H9 (cell line): Measurements from ENCODE around the gene RNASE1. TPM values are rescaled to one million over a fixed set of nuclear protein-coding genes. Genes with fewer than 3 reads are reported as not detected.

Experiments
- DNase-seq: peaks from one replicate; pipeline ENCODE4 v3.0.0-alpha.2; 2017
- H2AFZ ChIP-seq: one replicate; pipeline ENCODE4 v1.6.1; 2013; ENCODE audit warnings: mild to moderate bottlenecking, low read length, control low read depth, moderate library complexity
- H2AK5ac ChIP-seq: 2 replicates; pipeline ENCODE4 v1.6.1; 2013; ENCODE audit warnings: low read length, control low read depth, mixed read lengths; ENCODE audit not compliant: insufficient read length
- H2BK120ac ChIP-seq: one replicate; pipeline ENCODE4 v1.6.1; 2013; ENCODE audit warnings: low read depth, mild to moderate bottlenecking, low read length, control low read depth, inconsistent platforms; ENCODE audit not compliant: poor library complexity, severe bottlenecking
- H2BK12ac ChIP-seq: 2 replicates; pipeline ENCODE4 v1.6.1; 2013; ENCODE audit warnings: low read length, control low read depth, mixed read lengths, low read depth; ENCODE audit not compliant: insufficient read length
- H2BK15ac ChIP-seq: 2 replicates; pipeline ENCODE4 v1.6.1; 2013; ENCODE audit warnings: low read depth, low read length, control low read depth
- H2BK20ac ChIP-seq: one replicate; pipeline ENCODE4 v1.6.1; 2013; ENCODE audit warnings: low read depth, mild to moderate bottlenecking, low read length, control low read depth, inconsistent platforms; ENCODE audit not compliant: poor library complexity, severe bottlenecking
- H2BK5ac ChIP-seq: 2 replicates; pipeline ENCODE4 v1.6.1; 2013; ENCODE audit warnings: low read length, control low read depth, mixed read lengths; ENCODE audit not compliant: insufficient read length
- H3K14ac ChIP-seq: 2 replicates; pipeline ENCODE4 v1.6.1; 2013; ENCODE audit warnings: low read length, control low read depth; ENCODE audit not compliant: insufficient read depth
- H3K18ac ChIP-seq: 2 replicates; pipeline ENCODE4 v1.6.1; 2013; ENCODE audit warnings: low read depth, mild to moderate bottlenecking, mixed read lengths, low read length, control low read depth; ENCODE audit not compliant: insufficient read length
- H3K23ac ChIP-seq: 2 replicates; pipeline ENCODE4 v1.6.1; 2013; ENCODE audit warnings: low read length, control low read depth, mixed read lengths, low read depth; ENCODE audit not compliant: insufficient read length
- H3K23me2 ChIP-seq: 2 replicates; pipeline ENCODE4 v1.6.1; 2013; ENCODE audit warnings: low read depth, mild to moderate bottlenecking, mixed read lengths, low read length, control low read depth; ENCODE audit not compliant: insufficient read length, poor library complexity, severe bottlenecking
- H3K27ac ChIP-seq: 2 replicates; pipeline ENCODE4 v1.5.1; 2013; ENCODE audit warnings: low read length, control low read depth, mixed read lengths, low read depth; ENCODE audit not compliant: insufficient read length
- H3K27me3 ChIP-seq: 2 replicates; pipeline ENCODE4 v1.6.1; 2013; ENCODE audit warnings: low read length, control low read depth, inconsistent platforms; ENCODE audit not compliant: insufficient read depth
- H3K4ac ChIP-seq: 2 replicates; pipeline ENCODE4 v1.6.1; 2013; ENCODE audit warnings: low read depth, mild to moderate bottlenecking, control low read depth, inconsistent platforms, low read length, moderate library complexity
- H3K4me1 ChIP-seq: 2 replicates; pipeline ENCODE4 v1.6.1; 2013; ENCODE audit warnings: low read length, control low read depth, inconsistent platforms; ENCODE audit not compliant: insufficient read depth
- H3K4me2 ChIP-seq: 2 replicates; pipeline ENCODE4 v1.6.1; 2013; ENCODE audit warnings: low read length, control low read depth, mixed read lengths; ENCODE audit not compliant: insufficient read length, insufficient read depth
- H3K56ac ChIP-seq: 2 replicates; pipeline ENCODE4 v1.6.1; 2013; ENCODE audit warnings: low read depth, mild to moderate bottlenecking, mixed read lengths, low read length, control low read depth; ENCODE audit not compliant: insufficient read length
- H3K79me1 ChIP-seq: 2 replicates; pipeline ENCODE4 v1.6.1; 2013; ENCODE audit warnings: low read depth, mild to moderate bottlenecking, moderate library complexity, low read length, control low read depth, inconsistent platforms; ENCODE audit not compliant: insufficient read depth, poor library complexity, severe bottlenecking
- H3K79me2 ChIP-seq: 2 replicates; pipeline ENCODE4 v1.6.1; 2013; ENCODE audit warnings: low read length, control low read depth, inconsistent platforms; ENCODE audit not compliant: insufficient read depth
- H3K9ac ChIP-seq: 2 replicates; pipeline ENCODE4 v1.6.1; 2013; ENCODE audit warnings: low read length, control low read depth, mixed read lengths; ENCODE audit not compliant: insufficient read length; ENCODE audit errors: extremely low read depth
- H3K9me3 ChIP-seq: one replicate; pipeline ENCODE4 v1.6.1; 2013; ENCODE audit warnings: low read depth, low read length, inconsistent platforms; ENCODE audit not compliant: control insufficient read depth
- H3T11ph ChIP-seq: one replicate; pipeline ENCODE4 v1.6.1; 2013; ENCODE audit warnings: mild to moderate bottlenecking, low read length, control low read depth, inconsistent platforms
- H4K20me1 ChIP-seq: one replicate; pipeline ENCODE4 v1.6.1; 2013; ENCODE audit not compliant: control insufficient read depth, insufficient read length, insufficient read depth
- H4K5ac ChIP-seq: 2 replicates; pipeline ENCODE4 v1.6.1; 2013; ENCODE audit warnings: low read depth, mild to moderate bottlenecking, mixed read lengths, low read length, control low read depth; ENCODE audit not compliant: insufficient read length
- H4K8ac ChIP-seq: replicated peaks from 2 replicates; pipeline ENCODE4 v1.6.1; 2013; ENCODE audit warnings: low read length, control low read depth, mixed read lengths, low read depth; ENCODE audit not compliant: insufficient read length
- H4K91ac ChIP-seq: 2 replicates; pipeline ENCODE4 v1.6.1; 2013; ENCODE audit warnings: low read depth, mild to moderate bottlenecking, moderate library complexity, mixed read lengths, low read length, control low read depth; ENCODE audit not compliant: insufficient read length
- H3K27ac Mint-ChIP-seq, 3 experiments: 2 replicates in 2 of 3; 3 replicates in 1 of 3; pipeline ENCODE4 v1.8.0; 2020 to 2021; ENCODE audit warnings: mixed read lengths in 3 of 3, mild to moderate bottlenecking in 1 of 3, moderate library complexity in 1 of 3
- H3K27me3 Mint-ChIP-seq: 2 replicates; pipeline ENCODE4 v1.8.0; 2021; ENCODE audit warnings: low read depth, mild to moderate bottlenecking, moderate library complexity, mixed read lengths
- H3K36me3 Mint-ChIP-seq, 3 experiments: 2 replicates in 2 of 3; 3 replicates in 1 of 3; pipeline ENCODE4 v1.8.0; 2020 to 2021; ENCODE audit warnings: low read depth in 3 of 3, mixed read lengths in 3 of 3; ENCODE audit not compliant: insufficient read depth in 1 of 3
- H3K4me1 Mint-ChIP-seq, 2 experiments: 2 replicates each; pipeline ENCODE4 v1.8.0; 2020; ENCODE audit warnings: mixed read lengths in 2 of 2
- H3K4me3 Mint-ChIP-seq, 2 experiments: 2 replicates in 1 of 2; 3 replicates in 1 of 2; pipeline ENCODE4 v1.8.0; 2020 to 2021; ENCODE audit warnings: mild to moderate bottlenecking in 2 of 2, mixed read lengths in 2 of 2, moderate library complexity in 1 of 2
- H3K9me3 Mint-ChIP-seq, 2 experiments: 2 replicates in 1 of 2; 3 replicates in 1 of 2; pipeline ENCODE4 v1.8.0; 2020; ENCODE audit warnings: mild to moderate bottlenecking in 2 of 2, mixed read lengths in 2 of 2, moderate library complexity in 1 of 2
- WGBS: extraction: QIAGEN DNeasy Blood & Tissue Kit; methylation state at CpG from one replicate; pipeline ENCODE4 v1.1.7; 2013; ENCODE audit warnings: missing lambda C conversion rate, low lambda C conversion rate, mixed read lengths; ENCODE audit not compliant: insufficient read length; ENCODE audit errors: extremely low coverage; 5-methylcytosine and 5-hydroxymethylcytosine counted together
- total RNA-seq: library from RNA; stranded (reverse); gene quantifications from 2 replicates; pipeline ENCODE4 v1.2.1, GENCODE V29; 2021
- TF ChIP-seq, protein P1 (sequence below): fragments of 200-600 bp; sonication (generic); conservative IDR thresholded peaks from 3 replicates; pipeline ENCODE4 v1.8.0; 2021; ENCODE audit warnings: antibody characterized with exemption, mild to moderate bottlenecking

The RNASE1 gene
- total RNA-seq, 1 experiment from 2014 or later = 1.2 TPM

DNA sequence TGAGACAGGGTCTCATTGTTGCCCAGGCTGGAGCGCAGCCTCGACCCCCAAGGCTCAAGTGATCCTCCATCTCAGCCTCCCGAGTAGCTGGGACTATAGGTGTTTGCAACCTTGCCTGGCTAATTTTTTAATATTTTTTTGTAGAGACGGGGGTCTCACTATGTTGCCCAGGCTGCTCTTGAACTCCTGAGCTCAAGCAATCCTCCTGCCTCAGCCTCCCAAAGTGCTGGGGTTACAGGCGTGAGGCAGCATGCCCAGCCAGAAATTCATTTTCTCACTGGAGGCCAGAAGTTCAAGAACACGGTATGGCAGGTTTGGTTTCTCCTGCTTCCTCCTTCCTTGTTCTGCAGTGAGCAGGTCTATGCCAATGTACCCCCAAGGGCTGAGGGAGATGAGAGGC, 3.7 kb downstream of the RNASE1 start:
- Histone ChIP-seq H3K27me3 (no peaks in the 10 kb centered on the region), H2BK5ac (no peak overlapping the region), H3K18ac (no peak overlapping the region), H3K23ac (no peak overlapping the region), H4K20me1 (no peaks in the 10 kb centered on the region), H3T11ph (no peak overlapping the region), H2AK5ac (no peak overlapping the region), H3K56ac (no peak overlapping the region), H4K8ac (no peak overlapping the region), H3K9me3 (no peaks in the 10 kb centered on the region), H4K5ac (no peak overlapping the region), H3K4me1 (peaks cover 12% of the 10 kb centered on the region; the same call in 1 of the 2 replicates), H3K23me2 (no peaks in the 10 kb centered on the region), H3K9ac (no peak overlapping the region), H4K91ac (no peak overlapping the region), H3K79me2 (no peaks in the 10 kb centered on the region), H3K27ac (no peak overlapping the region), H2BK12ac (no peak overlapping the region), H2BK15ac (no peak overlapping the region), H3K14ac (no peak overlapping the region), H2AFZ (no peak overlapping the region), H3K4me2 (no peak overlapping the region), H2BK120ac (no peak overlapping the region), H3K4ac (no peak overlapping the region), H2BK20ac (no peak overlapping the region), H3K79me1 (no peaks in the 10 kb centered on the region)
- Mint-ChIP-seq H3K27ac (no peak overlapping the region), H3K4me1 (peaks cover 46 to 50% of the 10 kb centered on the region in 2 experiments), H3K27me3 (no peaks in the 10 kb centered on the region; the same call in 1 of the 2 replicates), H3K36me3 (peaks cover 0 to 2% (median 0%) of the 10 kb centered on the region in 3 experiments; a peak in 1 of 7 replicates), H3K9me3 (no peaks in the 10 kb centered on the region), H3K4me3 (no peak overlapping the region)
- TF ChIP-seq, protein P1, sequence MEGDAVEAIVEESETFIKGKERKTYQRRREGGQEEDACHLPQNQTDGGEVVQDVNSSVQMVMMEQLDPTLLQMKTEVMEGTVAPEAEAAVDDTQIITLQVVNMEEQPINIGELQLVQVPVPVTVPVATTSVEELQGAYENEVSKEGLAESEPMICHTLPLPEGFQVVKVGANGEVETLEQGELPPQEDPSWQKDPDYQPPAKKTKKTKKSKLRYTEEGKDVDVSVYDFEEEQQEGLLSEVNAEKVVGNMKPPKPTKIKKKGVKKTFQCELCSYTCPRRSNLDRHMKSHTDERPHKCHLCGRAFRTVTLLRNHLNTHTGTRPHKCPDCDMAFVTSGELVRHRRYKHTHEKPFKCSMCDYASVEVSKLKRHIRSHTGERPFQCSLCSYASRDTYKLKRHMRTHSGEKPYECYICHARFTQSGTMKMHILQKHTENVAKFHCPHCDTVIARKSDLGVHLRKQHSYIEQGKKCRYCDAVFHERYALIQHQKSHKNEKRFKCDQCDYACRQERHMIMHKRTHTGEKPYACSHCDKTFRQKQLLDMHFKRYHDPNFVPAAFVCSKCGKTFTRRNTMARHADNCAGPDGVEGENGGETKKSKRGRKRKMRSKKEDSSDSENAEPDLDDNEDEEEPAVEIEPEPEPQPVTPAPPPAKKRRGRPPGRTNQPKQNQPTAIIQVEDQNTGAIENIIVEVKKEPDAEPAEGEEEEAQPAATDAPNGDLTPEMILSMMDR = no peak
- no CpG with 5 or more reads among the region's 6 CpGs for WGBS
- DNase-seq = no peak
